Mesendoderm (in vitro differentiated cells): ENCODE data around the gene CXXC1. TPM values are rescaled to one million over a fixed set of nuclear protein-coding genes. Genes with fewer than 3 reads are reported as not detected.
A peak's percentile ranks its signal among the peaks of the same experiment; 100 is the strongest.

Experiments
- DNase-seq: peaks from one replicate; pipeline ENCODE4 v3.0.0; 2013
- H2AK5ac ChIP-seq: 2 replicates; pipeline ENCODE4 v1.6.1; 2013; ENCODE audit warnings: low read length, inconsistent platforms
- H2BK120ac ChIP-seq: 2 replicates; pipeline ENCODE4 v1.6.1; 2013; ENCODE audit warnings: low read depth, mild to moderate bottlenecking, low read length, moderate library complexity, mixed read lengths
- H2BK15ac ChIP-seq: replicated peaks from 2 replicates; pipeline ENCODE4 v1.6.1; 2013; ENCODE audit warnings: low read depth, mild to moderate bottlenecking, moderate library complexity
- H2BK5ac ChIP-seq: 2 replicates; pipeline ENCODE4 v1.6.1; 2013; ENCODE audit warnings: low read length, inconsistent platforms
- H3K18ac ChIP-seq: 2 replicates; pipeline ENCODE4 v1.6.1; 2013; ENCODE audit warnings: mild to moderate bottlenecking, low read length, mixed read lengths
- H3K23ac ChIP-seq: one replicate; pipeline ENCODE4 v1.6.1; 2013; ENCODE audit warnings: low read length
- H3K27ac ChIP-seq: 2 replicates; pipeline ENCODE4 v1.5.1; 2013; ENCODE audit warnings: low read depth, mild to moderate bottlenecking, inconsistent platforms, low read length, moderate library complexity
- H3K27me3 ChIP-seq: 2 replicates; pipeline ENCODE4 v1.6.1; 2013; ENCODE audit warnings: low read length, control low read depth, mild to moderate bottlenecking, inconsistent platforms; ENCODE audit not compliant: insufficient read depth, poor library complexity
- H3K36me3 ChIP-seq: 2 replicates; pipeline ENCODE4 v1.6.1; 2013; ENCODE audit warnings: low read length, inconsistent platforms; ENCODE audit not compliant: control insufficient read depth, insufficient read depth
- H3K4ac ChIP-seq: one replicate; pipeline ENCODE4 v1.6.1; 2013; ENCODE audit warnings: low read depth, mild to moderate bottlenecking, low read length, moderate library complexity
- H3K4me1 ChIP-seq: 2 replicates; pipeline ENCODE4 v1.6.1; 2013; ENCODE audit warnings: low read depth, low read length, inconsistent platforms; ENCODE audit not compliant: control insufficient read depth
- H3K4me2 ChIP-seq: 2 replicates; pipeline ENCODE4 v1.6.1; 2013; ENCODE audit warnings: low read length
- H3K4me3 ChIP-seq: 2 replicates; pipeline ENCODE4 v1.5.1; 2013; ENCODE audit warnings: mild to moderate bottlenecking, low read length
- H3K56ac ChIP-seq: one replicate; pipeline ENCODE4 v1.6.1; 2013; ENCODE audit warnings: low read length
- H3K79me1 ChIP-seq: 2 replicates; pipeline ENCODE4 v1.6.1; 2013; ENCODE audit warnings: low read length, inconsistent platforms
- H3K79me2 ChIP-seq: 2 replicates; pipeline ENCODE4 v1.6.1; 2013; ENCODE audit warnings: mild to moderate bottlenecking, low read length; ENCODE audit not compliant: control insufficient read depth, insufficient read depth
- H3K9ac ChIP-seq: 2 replicates; pipeline ENCODE4 v1.6.1; 2013; ENCODE audit warnings: low read length, inconsistent platforms
- H4K5ac ChIP-seq: one replicate; pipeline ENCODE4 v1.6.1; 2013; ENCODE audit warnings: low read length
- H4K8ac ChIP-seq: one replicate; pipeline ENCODE4 v1.6.1; 2013; ENCODE audit warnings: low read depth, mild to moderate bottlenecking, control low read depth, low read length, moderate library complexity
- WGBS: extraction: QIAGEN DNeasy Blood & Tissue Kit; methylation state at CpG from one replicate; pipeline ENCODE4 v1.1.7; 2013; ENCODE audit warnings: low lambda C conversion rate, missing lambda C conversion rate; ENCODE audit not compliant: insufficient coverage; ENCODE audit errors: extremely low coverage; 5-methylcytosine and 5-hydroxymethylcytosine counted together
- polyA plus RNA-seq, 2 experiments: library from polyadenylated mRNA; stranded (reverse); fragments of 200-250 nt; gene quantifications; one replicate each; pipeline ENCODE4 v1.2.3, GENCODE V29; 2013

CXXC1 gene
- polyA plus RNA-seq (2013, experiment 1 of 2), result 45.7 TPM
- 46.0 TPM for polyA plus RNA-seq (2013, experiment 2 of 2)

DNA sequence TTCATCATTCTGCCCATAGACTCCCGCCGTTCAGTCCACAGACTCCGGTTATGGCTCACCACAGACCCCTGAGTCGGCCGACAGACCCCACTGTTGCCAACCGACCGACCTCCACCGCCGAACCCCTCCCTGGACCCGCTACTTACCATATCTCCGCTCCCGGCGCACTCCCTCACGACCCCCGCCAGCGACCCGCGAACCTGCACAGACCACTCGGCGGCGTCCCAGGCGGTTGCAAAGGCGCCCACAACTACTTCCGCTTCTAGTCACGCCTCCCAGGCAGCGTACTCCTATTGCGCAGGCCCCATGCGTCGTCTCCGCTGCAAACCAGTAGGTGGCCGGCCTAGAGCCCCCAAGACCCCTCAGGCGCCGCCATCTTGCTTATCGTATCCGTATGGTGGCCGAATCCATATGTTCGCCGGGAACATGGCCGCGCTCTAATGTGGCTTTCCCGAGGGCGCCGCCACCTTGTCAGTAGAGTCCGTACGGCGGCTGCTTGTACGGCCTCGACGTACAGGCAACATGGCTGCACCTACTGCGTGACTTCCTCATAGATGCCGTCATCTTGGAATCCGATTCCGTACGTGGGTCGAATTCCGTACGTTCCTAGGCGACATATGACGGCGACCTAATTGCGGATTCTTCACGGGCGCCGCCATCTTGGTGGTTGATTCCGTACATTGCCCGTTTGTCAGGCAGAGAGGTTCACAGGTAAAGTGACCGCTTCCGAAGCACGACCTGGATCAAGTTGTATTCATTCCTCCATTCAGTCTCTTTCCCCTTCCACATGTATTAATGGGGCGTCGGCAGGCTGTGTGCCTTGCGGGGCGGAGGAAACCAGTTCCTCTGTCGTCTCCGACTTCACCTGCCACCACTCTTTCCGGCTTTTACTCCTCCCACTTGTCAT, at the start of gene CXXC1:
TSS of gene CXXC1 (minus strand) at position 252 of the 907 bp plus-strand sequence. CDS start at position 149, 103 bp downstream.
- no peak within 1 kb of the TSS for H2AK5ac ChIP-seq
- H3K79me1 ChIP-seq, result peaks cover 4% of the 10 kb centered on the region
- no peak within 1 kb of the TSS for H4K5ac ChIP-seq
- H3K4me2 ChIP-seq, result peak within 1 kb of the TSS; percentile 91
- H3K9ac ChIP-seq, result peak within 1 kb of the TSS; percentile 80
- H4K8ac ChIP-seq, result no peak within 1 kb of the TSS
- H2BK15ac ChIP-seq, result no peak within 1 kb of the TSS
- H3K27me3 ChIP-seq, result no peaks in the 10 kb centered on the region
- H3K56ac ChIP-seq, result peak within 1 kb of the TSS; percentile 90
- no peak within 1 kb of the TSS for H2BK5ac ChIP-seq
- H3K27ac ChIP-seq, result no peak within 1 kb of the TSS
- H3K79me2 ChIP-seq, result peaks cover 2% of the 10 kb centered on the region
- H3K18ac ChIP-seq, result peak within 1 kb of the TSS; percentile 2
- peak within 1 kb of the TSS; percentile 35 for H3K23ac ChIP-seq
- WGBS, result no CpG with 5 or more reads among the region's 76 CpGs
- no peak within 1 kb of the TSS for H2BK120ac ChIP-seq
- H3K4ac ChIP-seq, result no peak within 1 kb of the TSS
- no peaks in the 10 kb centered on the region for H3K4me1 ChIP-seq
- peaks cover 4% of the 10 kb centered on the region for H3K36me3 ChIP-seq
- DNase-seq, result peak; percentile 100
- peak within 1 kb of the TSS; percentile 90 for H3K4me3 ChIP-seq

- DNase-seq, result no peak
- H4K8ac ChIP-seq, result no peak overlapping the region
- H2BK15ac ChIP-seq, result no peak overlapping the region
- H3K27me3 ChIP-seq, result no peaks in the 10 kb centered on the region
- H4K5ac ChIP-seq, result no peak overlapping the region
- no peak overlapping the region for H3K9ac ChIP-seq
- no peak overlapping the region for H3K18ac ChIP-seq
- WGBS, result no CpG with 5 or more reads among the region's 7 CpGs
- no peak overlapping the region for H3K4me2 ChIP-seq
- no peak overlapping the region for H3K23ac ChIP-seq
- H3K27ac ChIP-seq, result no peak overlapping the region
- no peaks in the 10 kb centered on the region for H3K79me1 ChIP-seq
- no peak overlapping the region for H2AK5ac ChIP-seq
- no peak overlapping the region for H3K4ac ChIP-seq
- peaks cover 7% of the 10 kb centered on the region for H3K4me1 ChIP-seq
- no peak overlapping the region for H2BK120ac ChIP-seq
- no peaks in the 10 kb centered on the region for H3K79me2 ChIP-seq
- no peak overlapping the region for H3K56ac ChIP-seq
- H3K4me3 ChIP-seq, result no peak overlapping the region
- H3K36me3 ChIP-seq, result no peaks in the 10 kb centered on the region
- H2BK5ac ChIP-seq, result no peak overlapping the region
Observed at GRCh38 chr18:50334546-50335152, 47.2 kb upstream of the CXXC1 start.

DNA sequence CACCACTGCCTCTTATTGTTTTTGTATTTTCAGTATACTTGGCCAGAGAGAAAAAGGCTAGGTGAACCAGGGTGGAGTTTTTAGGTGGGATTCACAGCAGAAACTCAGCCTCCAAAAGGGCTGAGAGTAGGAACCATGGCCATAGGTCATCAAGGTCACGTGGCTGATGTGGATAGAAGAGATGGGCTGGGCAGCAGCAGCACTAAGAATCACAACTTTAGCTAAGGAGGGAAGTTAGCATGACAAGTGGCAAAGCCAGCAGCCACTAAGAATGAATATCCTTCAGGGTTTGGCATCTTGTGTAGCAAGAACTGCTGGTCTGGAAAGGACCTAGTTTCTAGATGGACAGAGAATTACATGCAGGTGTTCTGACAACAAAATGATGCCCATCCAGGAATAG, 44.2 kb upstream of the CXXC1 start:
- Histone ChIP-seq H3K79me1 (no peaks in the 10 kb centered on the region), H4K8ac (no peak overlapping the region), H2AK5ac (no peak overlapping the region), H2BK120ac (no peak overlapping the region), H2BK5ac (no peak overlapping the region), H3K23ac (no peak overlapping the region), H3K18ac (no peak overlapping the region), H4K5ac (no peak overlapping the region), H3K9ac (no peak overlapping the region), H3K4me3 (no peak overlapping the region), H3K4me1 (no peaks in the 10 kb centered on the region), H3K79me2 (no peaks in the 10 kb centered on the region), H3K4ac (no peak overlapping the region), H3K36me3 (no peaks in the 10 kb centered on the region), H3K27ac (no peak overlapping the region), H3K4me2 (no peak overlapping the region), H2BK15ac (no peak overlapping the region), H3K56ac (no peak overlapping the region), H3K27me3 (no peaks in the 10 kb centered on the region)
- WGBS, result no CpG with 5 or more reads among the region's 1 CpG
- no peak for DNase-seq

GRCh38 chr18:50330176-50330575, 42.7 kb upstream of the CXXC1 start:
- Histone ChIP-seq H3K4ac (no peak overlapping the region), H3K18ac (no peak overlapping the region), H3K9ac (no peak overlapping the region), H2BK15ac (no peak overlapping the region), H3K79me1 (no peaks in the 10 kb centered on the region), H3K23ac (no peak overlapping the region), H2BK120ac (no peak overlapping the region), H3K4me3 (no peak overlapping the region), H3K36me3 (no peaks in the 10 kb centered on the region), H2BK5ac (no peak overlapping the region), H3K27me3 (no peaks in the 10 kb centered on the region), H3K27ac (no peak overlapping the region), H3K4me2 (no peak overlapping the region), H2AK5ac (no peak overlapping the region), H4K8ac (no peak overlapping the region), H3K4me1 (no peaks in the 10 kb centered on the region), H3K56ac (no peak overlapping the region), H4K5ac (no peak overlapping the region), H3K79me2 (no peaks in the 10 kb centered on the region)
- no peak for DNase-seq

- no peak overlapping the region for H3K27ac ChIP-seq
- H3K4me1 ChIP-seq, result no peaks in the 10 kb centered on the region
- H3K27me3 ChIP-seq, result no peaks in the 10 kb centered on the region
- no peak overlapping the region for H2BK120ac ChIP-seq
- H3K4me3 ChIP-seq, result no peak overlapping the region
- H2BK15ac ChIP-seq, result no peak overlapping the region
- WGBS, result no CpG with 5 or more reads among the region's 3 CpGs
- DNase-seq, result no peak
- no peak overlapping the region for H3K56ac ChIP-seq
- no peak overlapping the region for H4K5ac ChIP-seq
- no peak overlapping the region for H2AK5ac ChIP-seq
- no peak overlapping the region for H3K23ac ChIP-seq
- H3K79me2 ChIP-seq, result no peaks in the 10 kb centered on the region
- no peaks in the 10 kb centered on the region for H3K36me3 ChIP-seq
- no peak overlapping the region for H3K18ac ChIP-seq
- H3K4me2 ChIP-seq, result no peak overlapping the region
- no peaks in the 10 kb centered on the region for H3K79me1 ChIP-seq
- no peak overlapping the region for H4K8ac ChIP-seq
- no peak overlapping the region for H3K9ac ChIP-seq
- H3K4ac ChIP-seq, result no peak overlapping the region
- H2BK5ac ChIP-seq, result no peak overlapping the region
Observed at GRCh38 chr18:50327983-50328382, 40.5 kb upstream of the CXXC1 start.
